Effector memory CD8-positive, alpha-beta T cell (primary cell): ENCODE results near the gene GNAS-AS1.
"Not testable (repeated sequence)": the region's sequence is repeated elsewhere in the genome, so short reads cannot be mapped to it uniquely, and the experiment has no call there.

ENCODE experiments used
- ATAC-seq: fragments of 150-1000 bp; cut with Tn5 transposase; replicated peaks from 2 replicates; pipeline ENCODE4 v1.10.0; 2021; ENCODE audit warnings: mild to moderate bottlenecking, moderate library complexity
- DNase-seq, 3 experiments: peaks; one replicate each; pipeline ENCODE4 v3.0.0; 2021
- H3K27ac Mint-ChIP-seq, 2 donors: one replicate each; pipeline ENCODE4 v1.8.0; 2022; ENCODE audit warnings: mild to moderate bottlenecking in 2 of 2, mixed read lengths in 2 of 2, moderate library complexity in 2 of 2
- H3K27me3 Mint-ChIP-seq, 2 donors: one replicate each; pipeline ENCODE4 v1.8.0; 2022; ENCODE audit warnings: mixed read lengths in 2 of 2
- H3K36me3 Mint-ChIP-seq: one replicate; pipeline ENCODE4 v1.8.0; 2022; ENCODE audit warnings: mild to moderate bottlenecking, moderate library complexity, mixed read lengths; ENCODE audit not compliant: insufficient read depth
- H3K4me1 Mint-ChIP-seq, 2 donors: one replicate each; pipeline ENCODE4 v1.8.0; 2022; ENCODE audit warnings: low read depth in 2 of 2, mixed read lengths in 2 of 2
- H3K4me3 Mint-ChIP-seq, 2 donors: one replicate each; pipeline ENCODE4 v1.8.0; 2022; ENCODE audit warnings: mild to moderate bottlenecking in 2 of 2, mixed read lengths in 2 of 2, moderate library complexity in 2 of 2
- H3K9me3 Mint-ChIP-seq, 2 donors: one replicate each; pipeline ENCODE4 v1.8.0; 2022; ENCODE audit warnings: mixed read lengths in 2 of 2

The GNAS-AS1 gene

DNA sequence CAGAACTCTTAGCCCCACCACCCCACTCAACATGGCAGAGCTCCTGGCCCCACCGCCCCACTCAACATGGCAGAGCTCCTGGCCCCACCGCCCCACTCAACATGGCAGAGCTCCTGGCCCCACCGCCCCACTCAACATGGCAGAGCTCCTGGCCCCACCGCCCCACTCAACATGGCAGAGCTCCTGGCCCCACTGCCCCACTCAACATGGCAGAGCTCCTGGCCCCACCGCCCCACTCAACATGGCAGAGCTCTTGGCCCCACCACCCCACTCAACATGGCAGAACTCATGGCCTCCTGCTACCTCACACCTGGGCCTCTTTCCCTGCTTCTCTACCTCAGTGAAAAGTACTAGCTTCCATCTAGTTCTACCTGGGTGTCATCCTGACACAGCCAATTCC lies 21.9 kb downstream of the GNAS-AS1 start:
- H3K36me3 Mint-ChIP-seq, H3K27ac Mint-ChIP-seq, ATAC-seq, DNase-seq, H3K9me3 Mint-ChIP-seq, H3K4me1 Mint-ChIP-seq, H3K4me3 Mint-ChIP-seq: not testable (repeated sequence)
- H3K27me3 Mint-ChIP-seq, result peaks cover 11 to 14% of the 10 kb centered on the region in 2 donors

DNA sequence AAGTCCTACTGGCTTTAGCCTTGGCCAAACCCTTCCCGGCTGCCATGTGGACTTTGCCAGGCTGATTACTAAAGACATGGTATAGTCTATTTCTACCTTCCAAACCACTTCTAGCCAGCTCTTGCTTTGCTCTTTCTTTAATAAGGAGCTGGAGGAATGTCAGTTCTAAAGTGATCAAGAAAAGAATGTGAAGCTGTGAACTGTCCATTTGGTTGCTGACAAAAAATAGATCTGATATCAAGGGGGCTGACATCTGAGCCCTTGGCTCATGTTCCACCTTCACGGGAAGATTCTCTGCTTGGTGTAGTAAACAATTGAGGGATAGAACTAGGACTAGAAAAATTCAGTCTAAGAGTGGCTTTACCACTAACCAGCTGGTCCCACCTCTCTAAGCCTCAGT lies 22.6 kb downstream of the GNAS-AS1 start:
- H3K36me3 Mint-ChIP-seq, result no peaks in the 10 kb centered on the region
- H3K27ac Mint-ChIP-seq, result no peak overlapping the region
- no peak overlapping the region for H3K4me3 Mint-ChIP-seq
- ATAC-seq, result no peak
- peaks cover 4 to 7% of the 10 kb centered on the region in 2 donors for H3K27me3 Mint-ChIP-seq
- peaks cover 2 to 3% of the 10 kb centered on the region in 2 donors for H3K4me1 Mint-ChIP-seq
- H3K9me3 Mint-ChIP-seq, result peaks cover 5 to 7% of the 10 kb centered on the region in 2 donors
- no peak for DNase-seq

DNA sequence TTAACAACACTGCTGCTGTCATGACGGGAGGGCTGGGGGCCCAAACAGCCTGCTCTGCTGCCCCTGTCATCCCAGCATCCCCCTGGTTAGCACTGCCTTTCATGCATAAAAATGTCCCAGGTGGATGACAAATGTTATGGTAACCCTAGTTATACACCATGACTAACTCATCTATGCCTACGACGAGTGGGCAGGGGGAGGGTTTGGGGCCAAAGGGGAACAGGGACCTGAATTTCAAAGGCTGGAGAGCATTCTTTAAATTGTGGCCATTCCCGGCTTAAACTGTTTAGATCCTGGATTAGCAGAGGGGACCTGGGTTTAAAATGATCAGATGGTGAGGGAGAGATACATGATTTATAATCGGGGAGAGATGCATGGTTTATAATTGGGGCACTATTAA lies 24.4 kb downstream of the GNAS-AS1 start:
- DNase-seq (no peak), ATAC-seq (no peak)
- Mint-ChIP-seq H3K4me1 (peaks cover 2 to 3% of the 10 kb centered on the region in 2 donors), H3K27ac (no peak overlapping the region), H3K9me3 (peaks cover 5 to 7% of the 10 kb centered on the region in 2 donors), H3K4me3 (no peak overlapping the region), H3K27me3 (peaks cover 0 to 3% of the 10 kb centered on the region in 2 donors), H3K36me3 (no peaks in the 10 kb centered on the region)

DNA sequence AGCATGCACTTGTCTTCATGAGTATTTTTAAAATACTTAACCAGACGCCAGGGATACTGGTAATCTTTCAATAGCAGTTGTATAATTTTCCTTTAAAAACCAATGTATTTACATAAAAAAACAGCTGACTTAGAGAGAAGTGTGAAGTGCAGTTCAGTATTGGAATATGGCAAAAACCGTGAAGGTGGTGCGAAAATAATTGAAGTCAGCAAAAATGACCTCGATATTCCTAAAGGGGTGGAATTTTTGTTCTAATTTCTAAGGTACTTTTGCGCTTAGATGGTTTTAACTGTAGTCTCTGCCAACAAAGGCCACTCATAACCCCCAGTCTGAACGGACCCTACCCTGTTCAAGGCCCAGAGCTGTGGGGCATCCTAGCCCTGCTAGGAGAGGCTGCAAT lies 25.3 kb downstream of the GNAS-AS1 start:
- H3K4me3 Mint-ChIP-seq, result no peak overlapping the region
- peaks cover 3% of the 10 kb centered on the region in 2 donors for H3K9me3 Mint-ChIP-seq
- no peak for ATAC-seq
- no peak for DNase-seq
- no peak overlapping the region for H3K27ac Mint-ChIP-seq
- no peaks in the 10 kb centered on the region for H3K36me3 Mint-ChIP-seq
- no peaks in the 10 kb centered on the region for H3K4me1 Mint-ChIP-seq
- peaks cover 0 to 11% of the 10 kb centered on the region in 2 donors for H3K27me3 Mint-ChIP-seq

DNA sequence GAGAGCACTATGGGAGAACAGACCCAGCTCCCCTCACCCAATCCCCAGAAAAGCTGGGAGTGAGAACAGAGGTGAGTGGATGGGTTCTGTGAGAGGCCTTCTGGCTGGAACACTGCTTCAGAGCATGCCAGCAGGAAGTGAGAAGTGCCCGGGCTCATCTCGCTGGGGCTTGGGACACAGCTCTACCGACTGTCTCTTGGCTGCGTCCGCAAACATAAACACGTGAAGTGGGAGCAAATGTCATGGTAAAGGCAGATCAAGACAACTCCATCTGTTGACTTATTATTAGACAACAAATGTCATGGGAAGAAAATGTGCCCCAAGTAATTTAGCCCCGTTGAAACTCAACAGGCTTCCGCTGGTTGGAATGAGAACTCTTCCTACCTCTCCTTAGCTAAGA lies 25.9 kb downstream of the GNAS-AS1 start:
- Mint-ChIP-seq H3K4me1 (no peaks in the 10 kb centered on the region), H3K27me3 (peaks cover 0 to 12% of the 10 kb centered on the region in 2 donors), H3K27ac (no peak overlapping the region), H3K9me3 (peaks cover 0 to 3% of the 10 kb centered on the region in 2 donors), H3K36me3 (no peaks in the 10 kb centered on the region), H3K4me3 (no peak overlapping the region)
- no peak for ATAC-seq
- DNase-seq, result no peak

GRCh38 chr20:58822748-58823730 lies 27.7 kb downstream of the GNAS-AS1 start:
- Mint-ChIP-seq H3K27ac (no peak overlapping the region), H3K4me1 (peaks cover 0 to 1% of the 10 kb centered on the region in 2 donors), H3K36me3 (no peaks in the 10 kb centered on the region), H3K9me3 (no peaks in the 10 kb centered on the region), H3K27me3 (peaks cover 0 to 14% of the 10 kb centered on the region in 2 donors), H3K4me3 (no peak overlapping the region)
- no peak for ATAC-seq
- DNase-seq, result no peak

DNA sequence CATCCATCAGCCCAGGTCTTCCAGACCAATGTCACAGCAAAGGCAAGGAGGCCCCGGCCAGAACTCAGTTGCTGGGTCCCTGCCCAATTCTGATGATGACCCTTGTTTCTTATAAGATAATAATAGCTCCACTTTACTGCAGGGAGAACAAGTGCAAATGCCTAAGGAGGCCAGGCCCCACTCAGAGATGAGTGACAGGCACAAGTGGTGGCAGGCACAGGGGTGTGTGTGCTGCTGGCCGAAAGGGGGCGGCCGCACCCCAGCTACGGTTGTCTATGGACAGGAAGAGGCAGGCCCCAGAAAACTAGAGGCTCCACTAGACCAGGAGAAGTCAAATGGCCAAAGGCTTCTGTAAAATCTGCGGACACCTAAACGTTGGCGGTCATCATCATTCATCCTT lies 28.6 kb downstream of the GNAS-AS1 start:
- Mint-ChIP-seq H3K27me3 (peaks cover 0 to 23% of the 10 kb centered on the region in 2 donors), H3K4me3 (no peak overlapping the region), H3K36me3 (no peaks in the 10 kb centered on the region), H3K4me1 (peaks cover 0 to 1% of the 10 kb centered on the region in 2 donors), H3K27ac (no peak overlapping the region), H3K9me3 (no peaks in the 10 kb centered on the region)
- DNase-seq, result no peak
- ATAC-seq, result no peak

DNA sequence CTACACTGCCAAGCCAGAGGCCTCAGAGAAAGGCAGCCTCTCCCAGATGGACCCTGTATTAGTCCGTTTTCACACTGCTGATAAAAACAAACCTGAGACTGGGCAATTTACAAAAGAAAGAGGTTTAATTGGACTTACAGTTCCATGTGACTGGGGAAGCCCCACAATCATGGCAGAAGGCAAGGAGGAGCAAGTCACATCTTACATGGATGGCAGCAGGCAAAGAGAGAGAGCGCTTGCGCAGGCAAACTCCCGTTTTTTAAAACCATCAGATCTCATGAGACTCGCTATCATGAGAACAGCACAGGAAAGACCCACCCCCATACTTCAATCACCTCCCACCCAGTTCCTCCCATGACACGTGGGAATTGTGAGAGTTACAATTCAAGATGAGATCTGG lies 30.2 kb downstream of the GNAS-AS1 start:
- H3K4me3 Mint-ChIP-seq, result not testable (repeated sequence)

GRCh38 chr20:58819921-58820320 lies 30.8 kb downstream of the GNAS-AS1 start:
- H3K36me3 Mint-ChIP-seq, result no peaks in the 10 kb centered on the region
- ATAC-seq (no peak), DNase-seq (no peak)
- peaks cover 6 to 43% of the 10 kb centered on the region in 2 donors for H3K27me3 Mint-ChIP-seq
- H3K4me3 Mint-ChIP-seq, result no peak overlapping the region
- H3K4me1 Mint-ChIP-seq, result peaks cover 0 to 1% of the 10 kb centered on the region in 2 donors
- H3K9me3 Mint-ChIP-seq, result no peaks in the 10 kb centered on the region
- H3K27ac Mint-ChIP-seq, result no peak overlapping the region

More for the DNA sequence above, 30.2 kb downstream of the GNAS-AS1 start:
- H3K4me1 Mint-ChIP-seq, ATAC-seq, H3K27ac Mint-ChIP-seq, H3K36me3 Mint-ChIP-seq, DNase-seq, H3K9me3 Mint-ChIP-seq: not testable (repeated sequence)
- H3K27me3 Mint-ChIP-seq, result peaks cover 6 to 37% of the 10 kb centered on the region in 2 donors

- DNase-seq (no peak), ATAC-seq (peak; percentile 44)
- Mint-ChIP-seq H3K4me3 (no peak overlapping the region), H3K9me3 (no peaks in the 10 kb centered on the region), H3K36me3 (no peaks in the 10 kb centered on the region), H3K27me3 (peaks cover 13 to 55% of the 10 kb centered on the region in 2 donors), H3K4me1 (peaks cover 0 to 1% of the 10 kb centered on the region in 2 donors), H3K27ac (no peak overlapping the region)
Measured at GRCh38 chr20:58818586-58819285, 32.0 kb downstream of the GNAS-AS1 start.

DNA sequence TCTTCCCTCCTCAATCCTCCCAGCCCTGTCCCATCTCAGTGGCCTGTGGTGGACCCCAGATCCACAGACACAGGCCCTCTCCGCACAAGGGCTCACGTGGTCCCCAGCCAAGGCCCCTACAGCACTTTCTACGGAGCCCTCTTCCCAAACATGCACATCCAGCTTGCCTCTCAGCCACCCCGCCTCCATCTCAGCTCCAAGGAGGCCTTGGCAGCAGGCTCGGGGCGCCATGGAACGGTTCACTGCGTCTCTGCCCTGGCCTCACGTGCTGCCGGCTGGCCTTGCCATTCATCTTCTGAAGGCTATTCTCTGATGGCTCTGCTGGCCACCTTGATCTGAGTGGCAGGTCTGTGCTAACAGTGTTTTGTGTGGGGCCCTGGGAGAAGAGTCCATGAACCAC lies 33.0 kb downstream of the GNAS-AS1 start:
- H3K27ac Mint-ChIP-seq, result no peak overlapping the region
- no peak overlapping the region for H3K4me3 Mint-ChIP-seq
- no peaks in the 10 kb centered on the region for H3K36me3 Mint-ChIP-seq
- H3K9me3 Mint-ChIP-seq, result no peaks in the 10 kb centered on the region
- ATAC-seq (no peak), DNase-seq (no peak)
- peaks cover 21 to 65% of the 10 kb centered on the region in 2 donors for H3K27me3 Mint-ChIP-seq
- peaks cover 0 to 1% of the 10 kb centered on the region in 2 donors for H3K4me1 Mint-ChIP-seq

DNA sequence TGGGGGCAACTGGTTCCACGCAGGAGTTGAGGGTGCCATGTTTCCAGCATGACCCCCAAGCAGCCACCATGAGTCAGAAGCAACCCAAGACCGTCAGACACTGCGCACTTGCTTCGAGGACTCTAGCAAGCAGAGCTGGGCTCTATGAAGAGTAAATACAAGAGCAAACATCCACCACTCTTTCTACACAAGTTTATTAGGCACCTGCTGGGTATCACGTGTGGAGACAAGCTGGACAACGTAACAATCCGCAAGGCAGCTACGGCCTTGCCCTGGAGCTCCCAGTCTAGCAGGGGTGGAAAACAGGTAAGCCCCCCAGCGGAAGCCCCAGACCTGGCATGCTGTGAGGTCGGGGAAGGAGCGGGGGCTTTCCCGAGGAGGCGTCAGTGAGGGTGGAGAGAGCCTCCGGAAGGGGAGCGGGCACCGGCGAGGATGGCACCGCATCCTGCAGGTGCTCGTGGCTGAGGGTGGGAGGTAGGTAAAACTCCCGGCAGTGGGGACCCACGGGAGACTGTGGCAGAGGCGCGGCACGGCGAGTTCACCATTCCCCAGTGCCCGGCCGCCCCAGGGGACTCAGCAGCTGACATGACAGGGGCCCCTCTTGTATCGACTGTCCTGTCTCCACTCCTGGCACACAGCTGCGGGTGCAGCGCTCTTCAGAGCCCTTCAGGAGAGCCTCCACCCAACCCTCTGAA lies 33.6 kb downstream of the GNAS-AS1 start:
- no peak for ATAC-seq
- H3K4me3 Mint-ChIP-seq, result no peak overlapping the region
- H3K9me3 Mint-ChIP-seq, result no peaks in the 10 kb centered on the region
- H3K27ac Mint-ChIP-seq, result no peak overlapping the region
- peaks cover 0 to 1% of the 10 kb centered on the region in 2 donors for H3K4me1 Mint-ChIP-seq
- no peak for DNase-seq
- no peaks in the 10 kb centered on the region for H3K36me3 Mint-ChIP-seq
- H3K27me3 Mint-ChIP-seq, result peaks cover 26 to 71% of the 10 kb centered on the region in 2 donors

GRCh38 chr20:58816051-58816450 lies 34.7 kb downstream of the GNAS-AS1 start:
- H3K27ac Mint-ChIP-seq, result no peak overlapping the region
- ATAC-seq, result no peak
- H3K36me3 Mint-ChIP-seq, result no peaks in the 10 kb centered on the region
- H3K4me3 Mint-ChIP-seq, result no peak overlapping the region
- no peaks in the 10 kb centered on the region for H3K9me3 Mint-ChIP-seq
- peaks cover 0 to 1% of the 10 kb centered on the region in 2 donors for H3K4me1 Mint-ChIP-seq
- DNase-seq, result no peak
- H3K27me3 Mint-ChIP-seq, result peaks cover 35 to 76% of the 10 kb centered on the region in 2 donors
